GM12878 (cell line): ENCODE data around the gene VPS45. TPM values are rescaled to one million over a fixed set of nuclear protein-coding genes. Genes with fewer than 3 reads are reported as not detected.
"Not testable (repeated sequence)": the region's sequence is repeated elsewhere in the genome, so short reads cannot be mapped to it uniquely, and the experiment has no call there.

Source experiments
- ATAC-seq: fragments of 200-7000 bp; cut with Tn5 transposase; 3 replicates; pipeline ENCODE4 v1.9.1; 2020; ENCODE audit warnings: mild to moderate bottlenecking, moderate library complexity
- BruUV-seq: library from RNA; stranded (reverse); fragments of 400-500 nt; replicated peaks from 2 replicates; lab custom pipeline; 2021; lab: Mats Ljungman, UMichigan
- CTCF ChIA-PET: fragments of 300-600 bp; sonication (Branson Sonifier 250); formaldehyde crosslinking; extraction: SDS; loops from one replicate; lab custom pipeline; 2021; ENCODE audit warnings: inconsistent platforms; lab: Yijun Ruan, JAX
- POLR2A ChIA-PET: fragments of 350-600 bp; formaldehyde crosslinking; extraction: SDS; loops from one replicate; lab custom pipeline; 2021; ENCODE audit warnings: inconsistent platforms; lab: Charles Lee
- RAD21 ChIA-PET: fragments of 300-600 bp; sonication (Branson Sonifier 250); formaldehyde crosslinking; loops from one replicate; lab custom pipeline; 2023; ENCODE audit warnings: antibody characterized with exemption; ENCODE audit not compliant: unreplicated experiment; lab: Charles Lee
- SMC1A ChIA-PET: fragments of 300-600 bp; sonication (Branson Sonifier 250); formaldehyde crosslinking; loops from one replicate; lab custom pipeline; 2023; ENCODE audit not compliant: unreplicated experiment, uncharacterized antibody; lab: Charles Lee
- DNase-seq: peaks from one replicate; pipeline ENCODE4 v3.0.0-alpha.2; 2011; ENCODE audit warnings: low read depth, low spot score
- FAIRE-seq: peaks from 3 replicates; lab custom pipeline; 2011; peaks lifted over from hg19 to GRCh38; lab: Jason Lieb, UNC
- H2AFZ ChIP-seq: 2 replicates; pipeline ENCODE4 v1.6.0; 2011; ENCODE audit warnings: low read depth, low read length, control low read depth; ENCODE audit not compliant: control insufficient read depth
- H3K27ac ChIP-seq: 2 replicates; pipeline ENCODE4 v1.5.1; 2011; ENCODE audit warnings: control low read depth; ENCODE audit not compliant: control insufficient read depth, insufficient read depth
- H3K27me3 ChIP-seq, 2 experiments: replicated peaks in 1 of 2; 2 replicates each; pipeline versions ENCODE4 v1.6.0 to v1.6.1; 2011; ENCODE audit warnings: low read length in 1 of 2; ENCODE audit not compliant: control insufficient read depth in 2 of 2, insufficient read depth in 2 of 2
- H3K36me3 ChIP-seq, 2 experiments: 2 replicates each; pipeline ENCODE4 v1.5.1; 2011; ENCODE audit warnings: low read length in 1 of 2; ENCODE audit not compliant: control insufficient read depth in 2 of 2, insufficient read depth in 2 of 2
- H3K4me1 ChIP-seq: 2 replicates; pipeline ENCODE4 v1.6.1; 2011; ENCODE audit warnings: mild to moderate bottlenecking, low read length, moderate library complexity, mixed read lengths; ENCODE audit not compliant: control insufficient read depth, insufficient read depth
- H3K4me2 ChIP-seq: 2 replicates; pipeline ENCODE4 v1.6.0; 2011; ENCODE audit warnings: control low read depth; ENCODE audit not compliant: control insufficient read depth, insufficient read depth
- H3K4me3 ChIP-seq: fragments of 200-600 bp; sonication (generic); 2 replicates; pipeline ENCODE4 v1.5.1; 2016
- H3K79me2 ChIP-seq: 2 replicates; pipeline ENCODE4 v1.6.0; 2011; ENCODE audit warnings: low read length; ENCODE audit not compliant: control insufficient read depth, insufficient read depth
- H3K9ac ChIP-seq: 2 replicates; pipeline ENCODE4 v1.8.0; 2011; ENCODE audit warnings: low read length, control low read depth, mixed read lengths; ENCODE audit not compliant: control insufficient read depth, insufficient read depth
- H3K9me3 ChIP-seq: replicated peaks from 3 replicates; pipeline ENCODE4 v1.5.1; 2011; ENCODE audit warnings: mild to moderate bottlenecking, low read length; ENCODE audit not compliant: control insufficient read depth, insufficient read depth
- H4K20me1 ChIP-seq: 2 replicates; pipeline ENCODE4 v1.6.0; 2011; ENCODE audit not compliant: control insufficient read depth, insufficient read depth
- ASH2L ChIP-seq: fragments of 300-600, 200-600 bp; sonication (generic); IDR thresholded peaks from 2 replicates; pipeline ENCODE4 v1.6.1; 2017; ENCODE audit warnings: low read depth, mild to moderate bottlenecking, borderline replicate concordance
- BMI1 ChIP-seq: fragments of 450-650 bp; IDR thresholded peaks from 2 replicates; pipeline ENCODE4 v1.6.1; 2016; ENCODE audit warnings: mild to moderate bottlenecking, moderate library complexity, borderline replicate concordance
- MEF2B ChIP-seq: fragments of 450-650 bp; IDR thresholded peaks from 2 replicates; pipeline ENCODE4 v1.6.1; 2018; ENCODE audit warnings: mild to moderate bottlenecking, moderate library complexity; ENCODE audit not compliant: partially characterized antibody, poor library complexity, severe bottlenecking
- STAT3 ChIP-seq: IDR thresholded peaks from 2 replicates; pipeline ENCODE4 v1.6.1; 2011; ENCODE audit warnings: low read depth, low read length, improper control_type of control experiment
- ZBTB40 ChIP-seq: fragments of 450-650 bp; IDR thresholded peaks from 2 replicates; pipeline ENCODE4 v1.6.1; 2016; ENCODE audit warnings: mild to moderate bottlenecking, moderate library complexity, borderline replicate concordance
- ZNF384 ChIP-seq: IDR thresholded peaks from 2 replicates; pipeline ENCODE4 v1.6.1; 2012; ENCODE audit warnings: low read depth, mild to moderate bottlenecking, low read length, improper control_type of control experiment, borderline replicate concordance
- ZNF592 ChIP-seq: fragments of 450-650 bp; IDR thresholded peaks from 2 replicates; pipeline ENCODE4 v1.6.1; 2017; ENCODE audit warnings: mild to moderate bottlenecking, moderate library complexity
- WGBS: methylation state at CpG from one replicate; pipeline ENCODE4 v1.1.6; 2016; ENCODE audit warnings: low lambda C conversion rate; ENCODE audit not compliant: insufficient replicate concordance, insufficient coverage; ENCODE audit errors: missing lambda C conversion rate; 5-methylcytosine and 5-hydroxymethylcytosine counted together
- in situ Hi-C: fragments of 300-500 bp; cut with MboI; formaldehyde crosslinking; loops from 9 replicates; pipeline ENCODE4 v1.14.3; 2018; ENCODE audit warnings: mixed read lengths
- intact Hi-C: fragments of 100-400 bp; cut with micrococcal nuclease; formaldehyde crosslinking; loops from one replicate; pipeline ENCODE4 v1.14.2; 2022; ENCODE audit not compliant: unreplicated experiment
- polyA plus RNA-seq, 11 experiments: library from polyadenylated mRNA; depleted of rRNA in 4 of 11; unstranded in 6 of 11; stranded (reverse) in 5 of 11; fragments of >200 nt; fragmentation: Nextera tagmentation in 4 of 11; fragmentation: Illumina TruSeq in 1 of 11; extraction: Ambion mirVana in 4 of 11; extraction: Trizol in 1 of 11; gene quantifications; 1 replicate in 1 of 11; 2 replicates in 10 of 11; pipeline versions ENCODE4 v1.2.1 to v1.2.3, GENCODE V29; 2011 to 2016; ENCODE audit warnings: inconsistent platforms in 2 of 11, missing spikeins in 2 of 11, low read depth in 1 of 11
- total RNA-seq, 4 experiments: library from RNA; depleted of rRNA in 3 of 4; stranded (reverse); fragments of >200 nt in 3 of 4; fragmentation: Illumina TruSeq in 1 of 4; extraction: Trizol in 1 of 4; gene quantifications; 2 replicates each; pipeline versions ENCODE4 v1.2.1 to v1.2.3, GENCODE V29; 2013 to 2021

The VPS45 gene
- total and polyA plus RNA-seq, 10 of the 15 experiments (the other 5 are each of a cell fraction or from before 2014, with no cell fraction given): 24.4 to 48.7 (median 34.5) TPM

GRCh38 chr1:150185481-150185880 is 117.9 kb downstream of the VPS45 start (continued):
- no peak for TF ChIP-seq ZBTB40
- no peak for TF ChIP-seq BMI1
- no peak for TF ChIP-seq MEF2B
- TF ChIP-seq ASH2L: no peak
- TF ChIP-seq STAT3: no peak
- no peak for TF ChIP-seq ZNF592
- no peak for TF ChIP-seq ZNF384

GRCh38 chr1:150186438-150186788 is 118.8 kb downstream of the VPS45 start:
- DNase-seq, H3K9me3 ChIP-seq, ATAC-seq, H3K36me3 ChIP-seq, in situ Hi-C loops, H3K9ac ChIP-seq, H4K20me1 ChIP-seq, H3K79me2 ChIP-seq, H3K27ac ChIP-seq, BruUV-seq, H2AFZ ChIP-seq, H3K4me2 ChIP-seq, FAIRE-seq, H3K27me3 ChIP-seq, H3K4me3 ChIP-seq, H3K4me1 ChIP-seq: not testable (repeated sequence)
- WGBS: 77% methylated on average over 7 of the region's 7 CpGs
- ChIA-PET SMC1A (interaction anchor here (1.0 to 4.2 kb wide), 12 partner anchors 15 to 224 kb away, joined by 3 to 33 read pairs (median 10); no protein-coding TSS in a partner anchor), CTCF (interaction anchor here (0.9 to 4.5 kb wide), 29 partner anchors 8 to 301 kb away, joined by 3 to 79 read pairs (median 6); partner anchors contain the start of gene VPS45), RAD21 (interaction anchor here (0.7 to 3.8 kb wide), 16 partner anchors 8 to 300 kb away, joined by 3 to 35 read pairs (median 4); partner anchors contain the start of genes PLEKHO1 and VPS45), POLR2A (interaction anchor here (0.5 to 2.1 kb wide), 7 partner anchors 17 to 442 kb away, joined by 3 to 7 read pairs (median 4); partner anchors contain the start of gene VPS45)
- intact Hi-C loops: loop anchor here (5.0 kb wide), 1 partner anchor 224 kb away; no protein-coding TSS in a partner anchor
